Suprapubic skin (tissue), 4 donors: ENCODE data around the gene DSTYK.

Experiments used
- POLR2A ChIP-seq, 2 donors: fragments of 450-650 bp; IDR thresholded peaks; one replicate each; pipeline ENCODE4 v1.6.1; 2017; ENCODE audit warnings: antibody characterized with exemption in 2 of 2, mild to moderate bottlenecking in 2 of 2, moderate library complexity in 2 of 2
- POLR2AphosphoS5 ChIP-seq, 3 donors: sonication (generic); formaldehyde crosslinking; IDR thresholded peaks; one replicate each; pipeline ENCODE4 v1.6.1; 2017; ENCODE audit warnings: antibody characterized with exemption in 3 of 3

GRCh38 chr1:205095422-205095821 lies 116.1 kb downstream of the DSTYK start:
- no peak for TF ChIP-seq POLR2AphosphoS5 (IDR thresholded peaks at IDR 0.05)
- no peak for TF ChIP-seq POLR2A (IDR thresholded peaks at IDR 0.05)
